SU-DHL-6 (cell line): ENCODE data around the gene NPHP4.

Source experiments
- H2AFZ ChIP-seq: fragments of 200-600 bp; sonication (generic); 2 replicates; pipeline ENCODE4 v1.6.1; 2014; ENCODE audit warnings: low read depth, mild to moderate bottlenecking, moderate library complexity, mixed read lengths, antibody characterized with exemption, low read length; ENCODE audit not compliant: severe bottlenecking
- H3F3A ChIP-seq: fragments of 200-600 bp; shearing (Covaris generic); 2 replicates; pipeline ENCODE4 v1.6.0; 2016; ENCODE audit warnings: antibody characterized with exemption, mild to moderate bottlenecking; ENCODE audit not compliant: insufficient read depth
- H3K27ac ChIP-seq: fragments of 200-600 bp; sonication (generic); 2 replicates; pipeline ENCODE4 v1.5.1; 2016; ENCODE audit warnings: low read depth, mild to moderate bottlenecking, low read length, moderate library complexity, mixed read lengths
- H3K27me3 ChIP-seq: fragments of 200-600 bp; sonication (generic), shearing (Covaris generic); 2 replicates; pipeline ENCODE4 v1.6.0; 2014; ENCODE audit warnings: mild to moderate bottlenecking, low read length
- H3K36me3 ChIP-seq: fragments of 200-600 bp; sonication (generic); 2 replicates; pipeline ENCODE4 v1.6.1; 2014; ENCODE audit warnings: mild to moderate bottlenecking, low read length, mixed read lengths
- H3K4me2 ChIP-seq: fragments of 300-600, 200-600 bp; shearing (Covaris generic), sonication (generic); 2 replicates; pipeline ENCODE4 v1.6.0; 2014; ENCODE audit warnings: low read length, low read depth, mild to moderate bottlenecking; ENCODE audit not compliant: poor library complexity, severe bottlenecking
- H3K4me3 ChIP-seq: fragments of 200-600 bp; sonication (generic); 2 replicates; pipeline ENCODE4 v1.5.1; 2014; ENCODE audit warnings: antibody characterized with exemption, low read length, mild to moderate bottlenecking, mixed read lengths; ENCODE audit not compliant: insufficient read depth, poor library complexity, severe bottlenecking
- H3K79me2 ChIP-seq: fragments of 200-600 bp; sonication (generic); 2 replicates; pipeline ENCODE4 v1.6.1; 2014; ENCODE audit warnings: mild to moderate bottlenecking, low read length, moderate library complexity; ENCODE audit not compliant: insufficient read depth
- H3K9ac ChIP-seq: fragments of 200-600 bp; sonication (generic); 2 replicates; pipeline ENCODE4 v1.7.0; 2014; ENCODE audit warnings: mild to moderate bottlenecking, low read length
- H3K9me2 ChIP-seq: fragments of 200-600 bp; sonication (generic); replicated peaks from 2 replicates; pipeline ENCODE4 v1.6.1; 2014; ENCODE audit warnings: low read length; ENCODE audit not compliant: insufficient read depth
- H3K9me3 ChIP-seq: fragments of 200-600 bp; sonication (generic); 2 replicates; pipeline ENCODE4 v1.6.1; 2014; ENCODE audit warnings: low read length, mixed read lengths; ENCODE audit not compliant: insufficient read depth
- H4K20me1 ChIP-seq: fragments of 200-600 bp; sonication (generic); 2 replicates; pipeline ENCODE4 v1.6.1; 2014; ENCODE audit warnings: low read depth, mild to moderate bottlenecking, antibody characterized with exemption, low read length, moderate library complexity, mixed read lengths
- EZH2phosphoT487 ChIP-seq: fragments of 200-600 bp; sonication (generic), shearing (Covaris generic); conservative IDR thresholded peaks from 2 replicates; pipeline ENCODE4 v1.6.1; 2018; ENCODE audit warnings: mild to moderate bottlenecking, antibody characterized with exemption, low read length, moderate library complexity, mixed read lengths
- TF ChIP-seq, protein P1 (sequence below): fragments of 200-600 bp; sonication (generic); IDR thresholded peaks from one replicate; pipeline ENCODE4 v1.5.1; 2017; ENCODE audit warnings: antibody characterized with exemption, mild to moderate bottlenecking, low read length, moderate library complexity; ENCODE audit not compliant: insufficient read depth, poor library complexity, severe bottlenecking

NPHP4 gene

DNA sequence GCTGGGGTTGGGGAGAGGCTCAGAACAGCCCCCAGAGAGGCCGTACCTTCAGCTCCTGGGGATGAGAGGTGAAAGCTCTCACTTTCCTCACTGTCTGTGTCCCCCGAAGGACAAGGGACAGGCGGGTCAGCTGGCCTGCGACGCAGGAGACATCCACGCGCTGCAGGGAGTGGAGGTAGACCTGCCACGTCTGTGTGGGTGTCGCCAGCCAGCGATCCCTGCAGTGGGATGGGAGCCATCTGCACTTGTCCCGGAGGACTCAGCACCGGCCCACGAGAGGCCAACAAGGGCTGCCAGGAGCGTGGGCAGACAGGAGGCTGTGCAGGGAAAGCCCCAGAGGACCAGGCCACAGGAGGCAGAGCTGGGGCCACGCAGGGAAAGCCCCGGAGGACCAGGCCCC lies 127.2 kb downstream of the NPHP4 start:
- no peak overlapping the region for H3K27ac ChIP-seq
- H3K9me3 ChIP-seq: no peaks in the 10 kb centered on the region
- no peaks in the 10 kb centered on the region for H3K36me3 ChIP-seq
- H3K27me3 ChIP-seq: no peaks in the 10 kb centered on the region
- no peak overlapping the region for H3K9ac ChIP-seq
- no peaks in the 10 kb centered on the region for H3K79me2 ChIP-seq
- H3F3A ChIP-seq: no peaks in the 10 kb centered on the region
- no peak overlapping the region for H3K4me2 ChIP-seq
- H4K20me1 ChIP-seq: no peaks in the 10 kb centered on the region
- no peaks in the 10 kb centered on the region for H3K9me2 ChIP-seq
- TF ChIP-seq, protein P1, sequence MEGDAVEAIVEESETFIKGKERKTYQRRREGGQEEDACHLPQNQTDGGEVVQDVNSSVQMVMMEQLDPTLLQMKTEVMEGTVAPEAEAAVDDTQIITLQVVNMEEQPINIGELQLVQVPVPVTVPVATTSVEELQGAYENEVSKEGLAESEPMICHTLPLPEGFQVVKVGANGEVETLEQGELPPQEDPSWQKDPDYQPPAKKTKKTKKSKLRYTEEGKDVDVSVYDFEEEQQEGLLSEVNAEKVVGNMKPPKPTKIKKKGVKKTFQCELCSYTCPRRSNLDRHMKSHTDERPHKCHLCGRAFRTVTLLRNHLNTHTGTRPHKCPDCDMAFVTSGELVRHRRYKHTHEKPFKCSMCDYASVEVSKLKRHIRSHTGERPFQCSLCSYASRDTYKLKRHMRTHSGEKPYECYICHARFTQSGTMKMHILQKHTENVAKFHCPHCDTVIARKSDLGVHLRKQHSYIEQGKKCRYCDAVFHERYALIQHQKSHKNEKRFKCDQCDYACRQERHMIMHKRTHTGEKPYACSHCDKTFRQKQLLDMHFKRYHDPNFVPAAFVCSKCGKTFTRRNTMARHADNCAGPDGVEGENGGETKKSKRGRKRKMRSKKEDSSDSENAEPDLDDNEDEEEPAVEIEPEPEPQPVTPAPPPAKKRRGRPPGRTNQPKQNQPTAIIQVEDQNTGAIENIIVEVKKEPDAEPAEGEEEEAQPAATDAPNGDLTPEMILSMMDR: no peak
- no peak for TF ChIP-seq EZH2phosphoT487
- no peak overlapping the region for H2AFZ ChIP-seq
- no peak overlapping the region for H3K4me3 ChIP-seq

DNA sequence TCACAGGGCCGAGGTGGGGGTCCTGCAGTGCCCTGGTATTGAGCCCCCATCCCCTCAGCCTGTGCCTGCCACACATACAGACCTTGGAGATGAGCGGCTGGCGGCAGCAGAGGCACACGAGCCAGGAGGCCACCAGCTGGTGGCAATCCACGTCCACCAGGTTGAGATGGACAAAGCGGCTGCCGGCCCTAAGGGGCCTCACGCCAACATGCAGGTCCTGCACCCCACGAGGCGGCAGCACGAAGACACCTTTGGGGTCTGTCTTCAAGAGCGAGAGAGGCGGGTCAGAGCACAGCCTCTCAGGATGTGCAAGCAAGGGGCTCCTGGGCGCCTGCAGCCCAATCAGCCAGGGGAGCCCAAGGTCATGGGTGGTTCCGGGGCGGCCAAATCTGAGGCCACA lies 128.0 kb downstream of the NPHP4 start:
- Histone ChIP-seq H3K27me3 (no peaks in the 10 kb centered on the region), H4K20me1 (no peaks in the 10 kb centered on the region), H3K79me2 (no peaks in the 10 kb centered on the region), H3K9me2 (no peaks in the 10 kb centered on the region), H3K4me3 (no peak overlapping the region), H3K9ac (no peak overlapping the region), H3F3A (no peaks in the 10 kb centered on the region), H3K9me3 (no peaks in the 10 kb centered on the region), H3K4me2 (no peak overlapping the region), H2AFZ (no peak overlapping the region), H3K27ac (no peak overlapping the region), H3K36me3 (no peaks in the 10 kb centered on the region)
- TF ChIP-seq, protein P1: no peak
- no peak for TF ChIP-seq EZH2phosphoT487

DNA sequence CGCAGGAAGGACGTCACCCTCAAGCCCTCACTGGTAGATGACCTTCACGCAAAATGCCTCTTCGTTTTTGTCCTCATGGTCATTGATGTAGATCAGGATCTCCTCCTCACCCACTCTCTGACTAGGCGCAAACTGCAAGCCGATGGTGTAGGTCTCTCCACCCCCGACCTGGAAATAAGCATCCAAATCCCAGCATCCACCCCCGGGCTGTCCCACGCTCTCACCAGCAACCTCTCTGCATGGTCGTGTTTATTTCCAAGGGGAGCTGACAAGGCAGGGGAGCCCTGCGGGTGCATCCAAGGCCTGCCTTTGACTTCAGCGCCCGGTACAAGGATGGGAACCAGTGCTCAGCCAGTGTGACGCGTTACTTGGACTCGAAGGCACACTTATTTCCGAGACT lies 129.0 kb downstream of the NPHP4 start:
- Histone ChIP-seq H4K20me1 (no peaks in the 10 kb centered on the region), H3F3A (no peaks in the 10 kb centered on the region), H3K79me2 (no peaks in the 10 kb centered on the region), H3K9me2 (no peaks in the 10 kb centered on the region), H3K27me3 (no peaks in the 10 kb centered on the region), H3K27ac (no peak overlapping the region), H3K4me3 (no peak overlapping the region), H2AFZ (no peak overlapping the region), H3K9ac (no peak overlapping the region), H3K36me3 (no peaks in the 10 kb centered on the region), H3K9me3 (no peaks in the 10 kb centered on the region), H3K4me2 (no peak overlapping the region)
- TF ChIP-seq, protein P1: no peak
- no peak for TF ChIP-seq EZH2phosphoT487
